Activated CD4-positive, alpha-beta T cell treated with anti-CD3 and anti-CD28 coated beads for 48 hours (primary cell): Measurements from ENCODE around the gene MAB21L3.

Experiments
- DNase-seq: peaks from one replicate; pipeline ENCODE4 v3.0.0-alpha.2; 2020

The MAB21L3 gene

GRCh38 chr1:116112388-116113140 lies 1.4 kb downstream of the MAB21L3 start:
- no peak for DNase-seq

- DNase-seq: no peak
Observed at GRCh38 chr1:116113615-116114014, 2.4 kb downstream of the MAB21L3 start.

GRCh38 chr1:116115476-116116439 lies 4.6 kb downstream of the MAB21L3 start:
- no peak for DNase-seq

GRCh38 chr1:116118471-116118870 lies 7.3 kb downstream of the MAB21L3 start:
- no peak for DNase-seq

- no peak for DNase-seq
Observed at GRCh38 chr1:116119876-116120275, 8.7 kb downstream of the MAB21L3 start.

- DNase-seq: no peak
Observed at GRCh38 chr1:116122955-116123757, 12.0 kb downstream of the MAB21L3 start.

- no peak for DNase-seq
Observed at GRCh38 chr1:116123837-116124533, 12.8 kb downstream of the MAB21L3 start.

GRCh38 chr1:116125758-116126157 lies 14.6 kb downstream of the MAB21L3 start:
- no peak for DNase-seq

- no peak for DNase-seq
Observed at GRCh38 chr1:116126281-116126680, 15.1 kb downstream of the MAB21L3 start.

- DNase-seq: peak; percentile 51
Observed at GRCh38 chr1:116127123-116127847, 16.1 kb downstream of the MAB21L3 start.

- DNase-seq: no peak
Observed at GRCh38 chr1:116127848-116128540, 16.8 kb downstream of the MAB21L3 start.

- peak; percentile 69 for DNase-seq
Observed at GRCh38 chr1:116128664-116129063, 17.5 kb downstream of the MAB21L3 start.

GRCh38 chr1:116129537-116129936 lies 18.3 kb downstream of the MAB21L3 start:
- DNase-seq: no peak

GRCh38 chr1:116130356-116130755 lies 19.2 kb downstream of the MAB21L3 start:
- DNase-seq: no peak

- DNase-seq: no peak
Observed at GRCh38 chr1:116131170-116131569, 20.0 kb downstream of the MAB21L3 start.

GRCh38 chr1:116131866-116132605 lies 20.8 kb downstream of the MAB21L3 start:
- no peak for DNase-seq

- no peak for DNase-seq
Observed at GRCh38 chr1:116133696-116134475, 22.7 kb downstream of the MAB21L3 start.

GRCh38 chr1:116134476-116134773 lies 23.2 kb downstream of the MAB21L3 start:
- no peak for DNase-seq

GRCh38 chr1:116138277-116138792 lies 27.1 kb downstream of the MAB21L3 start:
- no peak for DNase-seq
